BJ (cell line): ENCODE data around the gene UBQLN4. TPM values are rescaled to one million over a fixed set of nuclear protein-coding genes. Genes with fewer than 3 reads are reported as not detected.

Experiments
- CTCF ChIA-PET: fragments of 350-600 bp; formaldehyde crosslinking; extraction: SDS; loops from one replicate; lab custom pipeline; 2021; ENCODE audit warnings: antibody characterized with exemption, inconsistent platforms; lab: Yijun Ruan, JAX
- POLR2A ChIA-PET: fragments of 300-600 bp; sonication (Branson Sonifier 250); formaldehyde crosslinking; extraction: SDS; loops from one replicate; lab custom pipeline; 2021; ENCODE audit warnings: antibody characterized with exemption; lab: Charles Lee
- DNase-seq: peaks from one replicate; pipeline ENCODE4 v3.0.0-alpha.2; 2011; ENCODE audit warnings: low read depth
- H3K27me3 ChIP-seq: 2 replicates; pipeline ENCODE4 v1.6.0; 2011; ENCODE audit warnings: low read length; ENCODE audit not compliant: control insufficient read depth, insufficient read depth
- H3K36me3 ChIP-seq: 2 replicates; pipeline ENCODE4 v1.5.1; 2011; ENCODE audit warnings: low read length; ENCODE audit not compliant: control insufficient read depth, insufficient read depth
- H3K4me3 ChIP-seq: 2 replicates; pipeline ENCODE4 v1.5.1; 2011; ENCODE audit warnings: low read depth, mild to moderate bottlenecking, control low read depth, low read length
- CTCF ChIP-seq: IDR thresholded peaks from 2 replicates; pipeline ENCODE4 v1.5.1; 2011; ENCODE audit warnings: low read depth, mild to moderate bottlenecking, control low read depth, inconsistent platforms, low read length, moderate library complexity; ENCODE audit not compliant: insufficient read depth
- polyA plus RNA-seq: library from polyadenylated mRNA; depleted of rRNA; stranded (reverse); fragments of >200 nt; gene quantifications from 2 replicates; pipeline ENCODE4 v1.2.3, GENCODE V29; 2011; rRNA removed

UBQLN4 gene
- polyA plus RNA-seq, 1 experiment = 28.3 TPM

- ChIA-PET POLR2A (no interaction called here), CTCF (interaction anchor here (0.6 to 4.1 kb wide), 28 partner anchors 10 to 245 kb away, joined by 3 to 57 read pairs (median 4); partner anchors contain the start of genes ARHGEF2, KHDC4 and RXFP4)
- no peak for TF ChIP-seq CTCF
- Histone ChIP-seq H3K27me3 (no peaks in the 10 kb centered on the region), H3K36me3 (no peaks in the 10 kb centered on the region), H3K4me3 (no peak overlapping the region)
- no peak for DNase-seq
These were observed 63.4 kb downstream of the UBQLN4 start for GRCh38 chr1:155990005-155990739.

- peak; percentile 98 for TF ChIP-seq CTCF
- no peak for DNase-seq
- ChIA-PET POLR2A (no interaction called here), CTCF (interaction anchor here (0.6 to 4.1 kb wide), 31 partner anchors 9 to 244 kb away, joined by 3 to 57 read pairs (median 3); partner anchors contain the start of genes ARHGEF2, KHDC4 and RXFP4)
- no peaks in the 10 kb centered on the region for H3K36me3 ChIP-seq
- 0 out of 2 replicates have a peak overlapping the region, but pooled peaks have one; percentile 4 for H3K4me3 ChIP-seq
- no peaks in the 10 kb centered on the region for H3K27me3 ChIP-seq
These were observed 64.2 kb downstream of the UBQLN4 start for GRCh38 chr1:155989242-155990004.

Other genes with a start within 250 kb of the UBQLN4 start
- gene GON4L, start 196.6 kb downstream of the UBQLN4 start, polyA plus RNA-seq = 17.9 and 18.3 TPM in 2 replicates
- gene SYT11, start 194.2 kb downstream of the UBQLN4 start, polyA plus RNA-seq = 36.0 and 36.6 TPM in 2 replicates
- 25.8 and 42.6 TPM in 2 replicates for gene RIT1, start 142.4 kb downstream of the UBQLN4 start, polyA plus RNA-seq
- 39.0 and 39.8 TPM in 2 replicates for gene KHDC4, start 119.4 kb downstream of the UBQLN4 start, polyA plus RNA-seq
- gene RXFP4, start 112.2 kb downstream of the UBQLN4 start, polyA plus RNA-seq = not detected in 2 replicates
- gene ARHGEF2, start 75.3 kb downstream of the UBQLN4 start, polyA plus RNA-seq = 130 and 213 TPM in 2 replicates
- 891 and 935 TPM in 2 replicates for gene SSR2, start 32.8 kb downstream of the UBQLN4 start, polyA plus RNA-seq
- 60.0 and 77.4 TPM in 2 replicates for gene LAMTOR2, start 984 bp upstream of the UBQLN4 start, polyA plus RNA-seq
- gene RAB25, start 7.4 kb upstream of the UBQLN4 start, polyA plus RNA-seq = not detected in 2 replicates
- gene MEX3A, start 28.7 kb upstream of the UBQLN4 start, polyA plus RNA-seq = 1.9 TPM in 2 replicates
- 537 and 840 TPM in 2 replicates for gene LMNA, start 60.9 kb upstream of the UBQLN4 start, polyA plus RNA-seq
- gene SEMA4A, start 99.8 kb upstream of the UBQLN4 start, polyA plus RNA-seq = 0.49 and 0.77 TPM in 2 replicates
- gene SLC25A44, start 140.3 kb upstream of the UBQLN4 start, polyA plus RNA-seq = 21.4 and 25.8 TPM in 2 replicates
- 55.0 and 73.1 TPM in 2 replicates for gene PMF1, start 159.2 kb upstream of the UBQLN4 start, polyA plus RNA-seq
- gene BGLAP, start 188.4 kb upstream of the UBQLN4 start, polyA plus RNA-seq = 0.26 and 0.50 TPM in 2 replicates
- gene PAQR6, start 194.3 kb upstream of the UBQLN4 start, polyA plus RNA-seq = 0.06 and 0.18 TPM in 2 replicates
- 22.8 and 32.6 TPM in 2 replicates for gene SMG5, start 229.0 kb upstream of the UBQLN4 start, polyA plus RNA-seq
- 2.3 and 3.3 TPM in 2 replicates for gene TMEM79, start 230.5 kb upstream of the UBQLN4 start, polyA plus RNA-seq
- 31.9 and 41.1 TPM in 2 replicates for gene GLMP, start 241.9 kb upstream of the UBQLN4 start, polyA plus RNA-seq
- not detected in 2 replicates for gene VHLL, start 245.5 kb upstream of the UBQLN4 start, polyA plus RNA-seq